C4-2B (cell line): ENCODE data around the gene PFN3.
"Not testable (repeated sequence)": the region's sequence is repeated elsewhere in the genome, so short reads cannot be mapped to it uniquely, and the experiment has no call there.

Experiments
- CTCF ChIP-seq: fragments of 450-650 bp; conservative IDR thresholded peaks from 2 replicates; pipeline ENCODE4 v1.5.1; 2017; ENCODE audit warnings: mild to moderate bottlenecking
- ZFX ChIP-seq: fragments of 450-650 bp; IDR thresholded peaks from 2 replicates; pipeline ENCODE4 v1.6.1; 2017

GRCh38 chr5:177417081-177417480 lies 16.6 kb upstream of the PFN3 start:
- not testable (repeated sequence) for TF ChIP-seq ZFX, CTCF
